HG03135 (cell line): Measurements from ENCODE around the gene SP4.

Experiments used
- ATAC-seq: cut with Tn5 transposase; IDR thresholded peaks from one replicate; pipeline ENCODE4 v1.9.1; 2021; ENCODE audit warnings: mild to moderate bottlenecking, moderate library complexity; ENCODE audit not compliant: unreplicated experiment

SP4 gene

GRCh38 chr7:21443149-21443841 lies 15.4 kb downstream of the SP4 start:
- ATAC-seq, result no peak

DNA sequence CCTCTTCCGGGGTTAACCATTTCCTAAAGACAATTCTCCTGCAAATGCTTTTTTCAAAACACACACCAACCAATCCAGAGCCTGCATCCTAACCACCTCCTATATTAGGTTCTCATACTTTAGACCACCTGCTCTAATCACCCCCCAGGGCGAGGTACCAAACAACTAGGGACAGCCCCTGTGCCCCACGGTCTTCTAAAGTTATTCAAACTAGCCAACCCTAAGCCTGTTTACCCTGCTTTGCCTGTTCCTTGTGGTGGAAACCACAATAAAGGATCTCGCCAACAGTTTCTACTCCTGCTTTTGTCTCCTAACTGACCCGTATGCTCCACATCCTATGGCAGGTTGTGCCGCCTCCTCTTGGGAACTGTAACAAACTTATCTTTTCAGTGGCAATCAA lies 21.1 kb downstream of the SP4 start:
- no peak for ATAC-seq

GRCh38 chr7:21450076-21450475 lies 22.2 kb downstream of the SP4 start:
- no peak for ATAC-seq

DNA sequence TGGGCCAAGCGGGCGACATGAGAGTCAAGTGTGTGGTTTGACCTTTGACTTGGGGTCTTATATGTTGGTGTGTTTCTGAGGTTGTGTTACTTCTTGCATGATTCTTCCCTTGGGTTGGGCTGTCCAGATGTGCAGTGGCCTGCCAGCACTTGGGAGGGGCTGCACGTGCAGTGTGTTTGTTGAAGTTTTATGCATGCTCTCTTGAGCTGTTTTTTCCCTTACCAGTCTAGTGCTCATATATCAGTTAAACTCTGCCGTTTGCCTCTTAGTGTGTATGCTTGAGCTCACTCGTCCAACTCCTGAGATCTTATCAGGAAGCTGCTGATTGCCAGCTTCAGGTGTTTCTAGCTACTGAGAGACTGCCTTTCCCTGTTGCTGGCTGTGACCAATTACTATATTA lies 23.1 kb downstream of the SP4 start:
- ATAC-seq, result no peak

DNA sequence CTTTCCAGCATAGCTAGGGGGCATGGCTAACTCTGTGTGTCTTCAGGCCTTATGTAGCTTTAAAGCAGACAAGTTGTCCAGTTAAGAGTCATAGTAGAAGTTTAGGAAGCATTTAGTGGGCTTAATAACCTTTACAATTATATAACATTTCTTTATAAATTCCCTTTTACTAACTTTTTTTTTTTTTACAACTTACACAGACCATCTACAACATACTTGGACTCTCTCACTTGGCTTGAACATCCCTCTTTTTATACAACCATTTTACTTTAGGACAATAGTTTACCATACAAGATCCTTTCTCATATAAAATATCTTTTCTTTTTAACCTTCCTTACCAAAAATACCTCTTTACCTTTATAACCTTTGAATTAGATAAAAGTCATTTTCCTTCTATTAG lies 26.3 kb downstream of the SP4 start:
- ATAC-seq, result no peak

DNA sequence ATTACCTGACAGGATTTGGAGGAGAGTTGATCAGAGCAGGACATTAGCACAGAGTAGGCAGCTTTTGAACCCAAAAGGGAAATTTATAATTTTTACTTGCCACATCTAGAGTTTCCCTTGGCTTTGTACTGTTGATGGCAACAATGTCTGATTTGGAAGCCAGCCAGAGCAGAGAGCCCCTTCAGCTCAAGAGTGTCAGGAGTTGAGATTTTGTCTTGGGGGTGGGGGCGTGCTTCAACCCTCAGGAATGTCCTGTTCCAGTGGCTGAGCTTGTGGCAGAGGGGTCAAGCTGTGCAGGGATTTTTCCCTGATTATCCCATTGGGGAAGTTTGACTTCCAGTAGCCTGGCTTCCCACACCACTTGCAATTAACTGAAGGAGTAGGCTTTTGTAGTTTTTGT lies 27.0 kb downstream of the SP4 start:
- no peak for ATAC-seq

- no peak for ATAC-seq
These were observed 33.4 kb downstream of the SP4 start for GRCh38 chr7:21461282-21461681.

GRCh38 chr7:21462081-21462480 lies 34.2 kb downstream of the SP4 start:
- no peak for ATAC-seq

DNA sequence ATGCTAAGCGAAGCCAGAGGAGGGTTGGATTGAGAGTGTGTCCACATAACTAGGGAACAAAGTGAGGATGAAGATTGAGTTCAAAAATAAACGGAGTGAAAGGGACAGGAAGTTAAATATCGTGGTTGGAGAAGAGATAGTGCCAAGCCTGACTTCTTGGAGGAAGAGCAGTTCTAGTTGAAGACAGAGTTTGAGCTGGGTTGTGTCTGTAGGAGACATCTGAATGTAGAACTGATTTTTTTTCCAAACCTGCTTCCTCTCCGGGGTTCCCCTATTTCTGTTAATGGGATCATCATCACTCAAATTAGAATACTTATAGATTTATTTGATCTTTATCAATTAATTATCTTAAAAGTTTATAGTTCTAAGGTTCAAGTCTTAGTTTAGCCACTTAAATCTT lies 35.6 kb downstream of the SP4 start:
- ATAC-seq, result no peak

- ATAC-seq, result no peak
These were observed 41.1 kb downstream of the SP4 start for GRCh38 chr7:21468969-21469368.

DNA sequence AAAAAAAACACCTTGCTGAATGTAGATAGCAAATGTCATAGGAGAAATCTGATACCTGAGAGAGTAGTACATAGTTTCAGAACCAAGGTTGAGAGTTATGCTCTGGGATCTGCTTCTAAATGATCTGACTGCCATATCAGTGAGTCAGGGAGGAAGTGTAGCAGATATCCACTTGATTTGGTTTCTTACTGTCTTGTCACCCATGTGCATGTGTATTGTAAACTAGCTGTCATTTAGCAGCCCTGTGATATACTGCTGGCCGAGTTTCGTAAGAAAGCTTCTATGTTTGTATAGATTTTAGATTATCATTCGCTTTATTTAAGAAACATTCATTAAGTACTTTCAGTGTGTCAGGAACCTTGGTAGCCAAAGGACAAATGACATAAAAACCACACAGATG lies 42.0 kb downstream of the SP4 start:
- ATAC-seq, result no peak

- no peak for ATAC-seq
These were observed 44.1 kb downstream of the SP4 start for GRCh38 chr7:21472029-21472428.

GRCh38 chr7:21476429-21476828 lies 48.5 kb downstream of the SP4 start:
- ATAC-seq, result no peak

DNA sequence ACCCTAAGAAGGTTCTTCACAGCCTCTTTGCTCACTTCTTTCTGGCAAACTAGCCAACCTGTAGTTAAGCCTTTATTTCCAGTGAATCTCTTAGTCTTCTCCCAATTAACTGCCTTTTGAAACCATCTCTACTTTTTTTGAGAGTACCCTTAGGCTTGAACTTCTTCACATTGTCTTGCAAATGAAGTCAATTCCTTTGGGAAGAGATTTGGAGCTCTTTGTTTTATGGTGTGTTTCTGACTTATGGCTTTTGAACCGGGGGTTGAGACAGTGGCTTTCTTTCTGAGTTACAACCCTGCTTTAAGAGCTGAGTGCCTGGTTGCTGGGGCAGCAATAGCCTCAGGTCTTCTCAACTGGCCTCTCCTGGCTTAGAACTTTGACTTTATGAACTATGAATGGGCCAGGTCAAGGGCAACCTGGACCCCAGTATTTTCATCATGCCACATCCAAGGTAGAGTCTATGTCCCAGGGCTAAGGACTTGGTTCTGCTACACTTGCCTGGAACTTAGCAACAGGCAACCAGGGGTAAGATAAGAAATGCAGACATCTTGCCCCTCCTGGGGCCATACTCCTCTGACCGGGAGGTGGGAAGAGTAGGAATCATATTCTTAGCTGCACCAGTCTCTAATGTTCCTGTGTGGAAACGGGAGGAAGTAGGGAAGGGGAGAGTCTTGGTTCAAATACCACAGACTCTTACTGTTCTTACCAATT lies 53.0 kb downstream of the SP4 start:
- no peak for ATAC-seq

DNA sequence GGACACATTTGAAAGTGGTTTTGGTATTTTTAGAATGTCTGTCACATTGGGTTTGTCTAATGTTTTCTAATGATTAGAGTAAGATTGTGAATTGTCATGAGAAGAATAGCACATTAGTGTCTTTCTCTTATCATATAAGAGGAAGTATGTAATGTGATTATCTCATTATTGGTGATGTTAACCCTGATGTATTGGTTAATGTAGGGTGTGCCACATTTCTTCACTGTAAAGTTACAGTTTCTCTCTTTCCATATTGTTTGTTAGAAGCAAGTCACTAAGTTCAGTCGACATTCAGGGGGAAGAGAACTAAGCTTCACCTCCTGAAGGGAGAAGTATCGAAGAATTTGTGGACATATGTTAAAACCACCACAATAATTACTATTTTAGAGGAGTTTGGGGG lies 58.6 kb downstream of the SP4 start:
- ATAC-seq, result no peak

DNA sequence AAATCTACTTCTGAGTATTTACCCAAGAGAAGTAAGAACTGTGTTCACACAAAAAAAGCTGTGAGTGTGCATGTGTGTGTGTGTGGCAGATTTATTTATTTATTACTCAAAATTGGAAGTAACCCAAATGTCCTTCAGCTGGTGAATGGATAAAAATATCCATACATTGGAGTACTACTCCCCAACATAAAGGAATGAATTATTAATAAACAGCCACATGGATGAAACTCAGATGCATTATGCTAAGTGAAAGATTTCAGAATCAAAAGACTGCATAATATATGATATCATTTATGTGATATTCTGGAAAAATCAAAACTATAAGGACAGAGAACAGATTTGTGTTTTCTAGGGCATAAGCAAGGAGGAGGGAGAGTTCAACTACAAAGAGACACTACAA lies 67.8 kb downstream of the SP4 start:
- ATAC-seq, result no peak

DNA sequence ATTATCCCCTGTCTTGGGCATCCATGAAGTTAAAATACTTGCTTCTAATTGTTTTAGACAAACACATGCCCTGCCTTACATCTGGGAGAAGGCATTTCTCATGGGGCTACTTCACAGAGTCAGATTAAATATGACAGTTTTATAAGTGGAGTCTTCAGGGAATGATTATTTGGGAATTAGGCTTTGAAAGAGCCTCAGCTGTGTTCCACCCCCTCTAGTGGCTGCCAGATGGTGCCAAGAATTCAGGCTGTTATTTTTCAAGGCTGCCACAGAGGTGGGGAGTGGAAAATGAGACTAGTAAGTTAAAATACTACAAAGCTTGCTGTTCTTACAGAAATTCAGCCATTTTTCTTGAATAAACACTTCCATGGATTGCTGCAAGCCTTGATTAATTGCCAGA lies 69.2 kb downstream of the SP4 start:
- ATAC-seq, result no peak

DNA sequence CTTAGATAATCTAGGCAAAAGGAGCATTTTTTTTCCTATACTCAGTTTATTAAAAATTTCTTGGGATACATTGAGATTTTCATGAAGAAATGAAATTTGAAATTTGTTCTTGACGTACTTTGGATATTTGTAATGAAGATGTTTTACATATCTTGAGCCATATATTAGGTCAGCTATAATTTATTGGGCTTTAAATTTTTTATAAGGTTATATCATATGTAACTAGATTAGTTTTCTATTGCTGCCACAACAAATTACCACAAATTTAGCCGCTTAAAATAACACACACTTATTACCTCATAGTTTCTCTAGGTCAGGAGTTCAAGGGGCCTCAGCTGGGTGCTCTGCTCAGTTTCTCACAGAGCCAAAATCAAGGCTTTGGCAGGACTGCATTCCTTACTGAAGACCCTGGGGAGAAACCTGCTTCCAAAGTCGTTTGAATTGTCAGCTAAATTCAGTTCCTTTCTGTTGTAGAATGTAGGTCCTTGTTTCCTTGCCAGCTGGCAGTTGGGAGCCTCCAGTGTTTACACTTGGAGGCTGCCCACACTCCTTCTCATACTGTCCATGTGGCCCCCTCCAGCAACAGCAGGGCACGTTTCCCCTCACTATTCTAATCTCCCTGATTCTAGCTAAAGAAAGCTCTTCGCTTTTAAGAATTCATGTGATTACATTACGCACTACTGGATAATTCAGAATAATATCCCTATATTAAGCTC lies 72.4 kb downstream of the SP4 start:
- no peak for ATAC-seq

GRCh38 chr7:21504021-21504420 lies 76.1 kb downstream of the SP4 start:
- no peak for ATAC-seq

DNA sequence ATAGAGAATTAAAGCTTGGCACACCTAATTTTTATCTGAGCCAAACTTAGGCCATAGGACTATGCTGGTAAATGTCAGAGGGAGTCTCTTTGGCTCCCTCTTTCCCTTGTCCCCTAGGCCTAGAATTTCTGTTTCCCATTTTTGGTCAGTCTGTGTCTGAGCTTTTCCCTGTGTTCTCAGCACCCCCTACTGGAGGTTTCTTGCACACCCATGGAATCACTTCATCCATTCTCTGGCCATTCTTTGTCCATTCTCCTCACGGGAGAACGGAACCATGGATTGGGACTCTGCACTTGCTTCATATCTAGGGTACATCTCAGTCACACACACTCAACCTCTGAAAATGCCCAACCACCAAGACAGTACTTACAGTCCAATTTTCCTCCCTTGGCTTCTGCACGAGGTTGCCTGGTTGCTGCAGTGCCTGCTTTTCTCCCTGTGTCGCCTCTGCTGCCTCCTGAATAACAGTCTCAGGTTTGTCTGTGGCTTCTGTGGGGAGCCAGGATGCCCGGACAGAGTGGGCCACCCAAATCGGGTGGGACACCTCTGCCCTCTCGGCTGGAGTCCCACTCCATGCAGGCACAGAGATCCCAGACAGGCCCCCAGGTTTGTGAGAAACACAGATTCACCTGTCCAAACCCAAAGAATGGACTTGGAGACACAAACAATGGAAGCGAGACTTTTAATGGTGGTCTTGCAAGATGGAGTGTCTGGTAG lies 79.9 kb downstream of the SP4 start:
- ATAC-seq, result no peak

DNA sequence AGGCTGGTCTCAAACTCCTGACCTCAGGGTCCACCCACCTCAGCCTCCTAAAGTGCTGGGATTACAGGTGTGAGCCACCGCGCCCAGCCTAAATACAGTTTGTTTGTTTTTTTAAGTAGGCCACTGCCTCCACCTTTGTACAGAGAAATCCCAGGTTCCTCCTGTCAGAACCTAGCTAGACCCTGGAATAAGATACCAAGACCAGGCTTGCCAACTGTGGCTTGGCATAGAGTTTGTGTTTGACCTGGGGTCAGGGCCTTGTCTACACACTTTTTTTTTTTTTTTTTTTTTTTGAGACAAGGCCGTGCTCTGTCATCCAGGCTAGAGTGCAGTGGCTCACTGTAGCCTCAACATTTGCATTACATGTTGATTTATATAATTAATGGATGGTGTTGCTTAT lies 80.7 kb downstream of the SP4 start:
- no peak for ATAC-seq

DNA sequence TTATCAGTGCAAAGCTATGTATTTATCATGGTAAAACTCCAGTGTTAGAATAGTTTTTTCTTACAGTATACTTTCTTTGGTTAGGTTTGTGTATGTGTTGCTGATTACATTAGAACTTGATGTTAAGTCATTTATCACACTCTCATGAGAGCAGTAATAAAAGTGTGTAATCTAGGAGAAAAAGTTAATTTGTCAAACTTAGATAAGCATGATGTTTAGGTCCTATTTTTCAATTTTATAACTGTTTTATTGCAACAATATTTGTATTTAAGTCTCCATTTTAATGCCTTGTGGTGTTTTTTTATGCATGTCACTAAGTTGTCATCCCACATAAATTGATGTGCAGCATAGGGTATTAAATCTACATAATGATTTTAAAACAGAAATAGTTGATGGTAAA lies 86.2 kb downstream of the SP4 start:
- ATAC-seq, result no peak
